Measurements from ENCODE around the gene CARMIL1.

Gene CARMIL1

GRCh38 chr6:25497383-25498040 lies 218.3 kb downstream of the CARMIL1 start:
- in situ Hi-C loops (cut with MboI; ENCODE audit: low sequenced_read_pairs): loop anchor here (10.0 kb wide), 1 partner anchor 223 kb away; the partner anchor contains the start of gene CARMIL1
- no peaks in the 10 kb centered on the region for H3K27me3 ChIP-seq (ENCODE audit: low read depth)
- DNase-seq (ENCODE audit: low spot score in 2 of 2): no peak
- no peaks in the 10 kb centered on the region for H3K36me3 ChIP-seq (replicated peaks)
- H3K4me3 ChIP-seq: no peak overlapping the region
- H3K4me1 ChIP-seq: peaks cover 4% of the 10 kb centered on the region; the same call in 1 of the 2 replicates
- no peaks in the 10 kb centered on the region for H3K9me3 ChIP-seq

DNA sequence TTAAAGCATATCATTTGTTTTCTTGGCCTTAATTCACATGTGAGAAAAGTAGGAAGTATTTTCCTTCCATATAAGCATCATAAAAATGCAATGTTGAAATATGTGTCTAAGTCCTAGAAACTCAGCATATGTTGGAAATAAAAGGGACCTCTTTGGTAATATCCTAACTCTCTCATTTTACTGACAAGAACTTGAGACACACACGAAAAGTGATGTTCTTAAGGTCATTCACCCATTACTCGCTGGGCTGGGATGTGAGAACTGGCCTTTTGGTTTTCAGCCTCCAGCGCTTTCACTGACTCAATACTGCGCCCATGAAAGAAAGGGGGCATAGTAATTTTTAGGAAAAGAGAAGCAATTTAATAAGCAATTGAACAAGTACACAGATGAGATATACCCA lies 219.3 kb downstream of the CARMIL1 start:
- no peaks in the 10 kb centered on the region for H3K36me3 ChIP-seq (replicated peaks)
- in situ Hi-C loops (cut with MboI; ENCODE audit: low sequenced_read_pairs): loop anchor here (10.0 kb wide), 1 partner anchor 224 kb away; the partner anchor contains the start of gene CARMIL1

GRCh38 chr6:25499615-25500235 lies 220.6 kb downstream of the CARMIL1 start:
- in situ Hi-C loops (cut with MboI; ENCODE audit: low sequenced_read_pairs): loop anchor here (10.0 kb wide), 1 partner anchor 225 kb away; the partner anchor contains the start of gene CARMIL1
- H3K4me1 ChIP-seq: peaks cover 10% of the 10 kb centered on the region
- no peak for DNase-seq (ENCODE audit: low spot score in 2 of 2)
- no peaks in the 10 kb centered on the region for H3K27me3 ChIP-seq (ENCODE audit: low read depth)
- no peaks in the 10 kb centered on the region for H3K36me3 ChIP-seq (replicated peaks)
- H3K9me3 ChIP-seq: no peaks in the 10 kb centered on the region
- H3K4me3 ChIP-seq: no peak overlapping the region

More for the DNA sequence above, 219.3 kb downstream of the CARMIL1 start:
- no peak for DNase-seq (ENCODE audit: low spot score in 2 of 2)
- Histone ChIP-seq H3K9me3 (no peaks in the 10 kb centered on the region), H3K27me3 (ENCODE audit: low read depth) (no peaks in the 10 kb centered on the region), H3K4me3 (no peak overlapping the region), H3K4me1 (peaks cover 4% of the 10 kb centered on the region; the same call in 1 of the 2 replicates)

DNA sequence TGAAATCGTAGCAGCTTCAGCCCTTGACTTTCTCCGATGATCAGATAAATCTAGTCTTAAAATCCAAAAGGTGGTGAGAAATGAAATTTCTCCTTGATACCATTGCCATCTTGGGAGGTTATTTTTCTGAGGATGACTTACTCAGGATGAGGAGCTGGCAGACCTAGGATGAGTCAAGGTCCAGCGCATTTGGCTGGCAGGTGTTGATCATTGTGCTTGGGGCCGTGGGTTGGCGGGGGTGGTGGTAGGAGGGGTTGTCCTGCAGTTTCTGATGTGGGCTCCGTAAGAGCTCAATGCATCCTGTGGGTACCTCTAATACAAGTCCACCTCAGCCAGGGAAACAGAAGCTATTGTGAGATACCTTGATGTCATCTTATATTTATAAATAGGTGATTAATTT lies 224.5 kb downstream of the CARMIL1 start:
- Histone ChIP-seq H3K4me1 (peaks cover 19% of the 10 kb centered on the region), H3K4me3 (no peak overlapping the region), H3K27me3 (ENCODE audit: low read depth) (no peaks in the 10 kb centered on the region), H3K9me3 (no peaks in the 10 kb centered on the region), H3K36me3 (replicated peaks) (no peaks in the 10 kb centered on the region)
- DNase-seq (ENCODE audit: low spot score in 2 of 2): no peak
- in situ Hi-C loops (cut with MboI; ENCODE audit: low sequenced_read_pairs): no loop called here

DNA sequence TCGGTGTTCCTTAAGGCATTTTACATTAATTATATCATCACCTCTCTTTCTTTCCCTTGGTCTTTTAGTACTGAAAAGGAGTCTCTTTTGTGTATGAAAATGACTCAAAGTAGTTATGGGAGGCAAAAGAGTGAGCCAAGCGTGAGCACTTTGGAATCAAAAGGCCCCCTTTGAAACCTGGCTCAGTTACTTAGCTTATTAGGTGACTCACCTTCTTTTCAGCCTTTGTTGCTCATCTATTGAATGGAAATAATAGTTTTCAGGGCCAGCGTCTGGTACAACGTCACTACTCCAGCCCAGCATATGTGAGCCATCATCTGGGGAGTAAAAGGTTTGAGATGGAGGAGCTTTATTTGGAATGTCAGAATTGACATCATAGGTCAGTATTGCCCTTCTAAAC lies 225.5 kb downstream of the CARMIL1 start:
- peaks cover 16% of the 10 kb centered on the region for H3K4me1 ChIP-seq
- no peak overlapping the region for H3K4me3 ChIP-seq
- no peaks in the 10 kb centered on the region for H3K9me3 ChIP-seq
- peak; percentile 56 to 88 for DNase-seq (ENCODE audit: low spot score in 2 of 2)
- H3K27me3 ChIP-seq (ENCODE audit: low read depth): no peaks in the 10 kb centered on the region
- no peaks in the 10 kb centered on the region for H3K36me3 ChIP-seq (replicated peaks)
- in situ Hi-C loops (cut with MboI; ENCODE audit: low sequenced_read_pairs): no loop called here

DNA sequence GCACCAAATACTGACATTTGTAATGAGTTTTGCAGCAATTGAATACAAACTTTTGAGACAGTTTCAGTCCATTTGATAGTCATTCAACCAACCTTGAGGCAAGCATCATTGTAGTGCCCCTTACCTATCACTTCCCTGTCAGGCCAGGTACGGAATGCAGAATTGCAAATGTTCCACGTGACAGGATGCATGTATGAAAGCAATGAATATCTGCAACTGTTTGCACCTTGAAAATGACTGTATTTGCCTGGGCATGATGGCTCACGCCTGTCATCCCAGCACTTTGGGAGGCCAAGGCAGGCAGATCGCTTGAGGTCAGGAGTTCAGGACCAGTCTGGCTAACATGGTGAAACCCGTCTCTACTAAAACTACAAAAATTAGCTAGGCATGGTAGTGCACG lies 226.8 kb downstream of the CARMIL1 start:
- Histone ChIP-seq H3K4me1 (peaks cover 18% of the 10 kb centered on the region), H3K27me3 (ENCODE audit: low read depth) (no peaks in the 10 kb centered on the region), H3K36me3 (replicated peaks) (no peaks in the 10 kb centered on the region), H3K9me3 (no peaks in the 10 kb centered on the region), H3K4me3 (no peak overlapping the region)
- in situ Hi-C loops (cut with MboI; ENCODE audit: low sequenced_read_pairs): no loop called here
- DNase-seq (ENCODE audit: low spot score in 2 of 2): no peak

- no peaks in the 10 kb centered on the region for H3K36me3 ChIP-seq (replicated peaks)
- no peak for DNase-seq (ENCODE audit: low spot score in 2 of 2)
- no peak overlapping the region for H3K4me3 ChIP-seq
- in situ Hi-C loops (cut with MboI; ENCODE audit: low sequenced_read_pairs): no loop called here
- H3K4me1 ChIP-seq: peaks cover 18% of the 10 kb centered on the region
- no peaks in the 10 kb centered on the region for H3K27me3 ChIP-seq (ENCODE audit: low read depth)
- no peaks in the 10 kb centered on the region for H3K9me3 ChIP-seq
Measured at GRCh38 chr6:25508051-25508450, 228.9 kb downstream of the CARMIL1 start.

DNA sequence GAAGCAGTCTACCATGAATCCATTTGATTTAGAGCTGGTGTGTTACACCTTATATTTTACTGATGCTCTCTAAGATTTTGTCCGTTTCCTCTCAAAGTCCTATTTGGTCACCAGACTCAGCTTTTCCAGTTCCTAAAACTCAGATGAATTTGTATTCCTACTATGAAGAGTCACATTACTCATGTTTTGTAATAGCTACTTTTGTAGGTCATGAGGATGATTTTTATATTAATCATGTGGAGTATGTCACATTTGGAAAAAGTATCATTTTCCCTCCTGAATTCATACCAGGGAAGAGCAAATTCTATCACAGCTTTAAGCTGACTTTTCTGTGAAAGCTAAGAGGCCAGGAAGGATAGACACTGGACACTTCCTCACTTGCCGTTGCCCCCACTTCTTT lies 232.2 kb downstream of the CARMIL1 start:
- in situ Hi-C loops (cut with MboI; ENCODE audit: low sequenced_read_pairs): no loop called here
- peaks cover 7% of the 10 kb centered on the region for H3K4me1 ChIP-seq
- H3K27me3 ChIP-seq (ENCODE audit: low read depth): no peaks in the 10 kb centered on the region
- no peak overlapping the region for H3K4me3 ChIP-seq
- no peaks in the 10 kb centered on the region for H3K9me3 ChIP-seq
- no peaks in the 10 kb centered on the region for H3K36me3 ChIP-seq (replicated peaks)
- DNase-seq (ENCODE audit: low spot score in 2 of 2): no peak

DNA sequence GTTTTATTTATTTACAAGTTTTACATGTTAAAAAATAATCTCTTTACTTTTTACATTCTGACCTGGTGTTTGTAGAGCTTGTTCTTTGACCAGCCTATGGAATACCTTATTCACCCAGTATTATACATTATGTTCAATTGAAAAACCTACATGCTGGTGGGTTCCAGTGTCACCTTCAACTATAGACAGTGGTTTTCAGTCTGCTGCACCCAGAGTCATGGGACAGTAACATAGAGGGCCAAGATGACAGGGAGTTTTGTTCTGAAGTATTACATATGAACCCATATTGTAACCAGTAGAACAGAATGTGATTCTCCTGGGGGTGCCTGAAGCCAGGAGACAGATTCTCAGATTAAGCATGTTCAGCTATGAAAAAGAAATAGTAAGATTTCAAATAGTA lies 233.4 kb downstream of the CARMIL1 start:
- H3K9me3 ChIP-seq: no peaks in the 10 kb centered on the region
- peaks cover 7% of the 10 kb centered on the region for H3K36me3 ChIP-seq (replicated peaks)
- peaks cover 4% of the 10 kb centered on the region; the same call in 1 of the 2 replicates for H3K4me1 ChIP-seq
- in situ Hi-C loops (cut with MboI; ENCODE audit: low sequenced_read_pairs): no loop called here
- no peaks in the 10 kb centered on the region for H3K27me3 ChIP-seq (ENCODE audit: low read depth)
- H3K4me3 ChIP-seq: no peak overlapping the region
- DNase-seq (ENCODE audit: low spot score in 2 of 2): no peak

- DNase-seq (ENCODE audit: low spot score in 2 of 2): no peak
- in situ Hi-C loops (cut with MboI; ENCODE audit: low sequenced_read_pairs): no loop called here
Measured at GRCh38 chr6:25519856-25520255, 240.7 kb downstream of the CARMIL1 start.

GRCh38 chr6:25524542-25524941 lies 245.4 kb downstream of the CARMIL1 start:
- Histone ChIP-seq H3K27me3 (ENCODE audit: low read depth) (no peaks in the 10 kb centered on the region), H3K36me3 (replicated peaks) (no peaks in the 10 kb centered on the region), H3K4me3 (no peak overlapping the region), H3K9me3 (no peaks in the 10 kb centered on the region), H3K4me1 (no peaks in the 10 kb centered on the region)
- in situ Hi-C loops (cut with MboI; ENCODE audit: low sequenced_read_pairs): no loop called here
- no peak for DNase-seq (ENCODE audit: low spot score in 2 of 2)

More at GRCh38 chr6:25519856-25520255, 240.7 kb downstream of the CARMIL1 start:
- no peak overlapping the region for H3K4me3 ChIP-seq
- no peaks in the 10 kb centered on the region for H3K27me3 ChIP-seq (ENCODE audit: low read depth)
- H3K36me3 ChIP-seq (replicated peaks): peaks cover 7% of the 10 kb centered on the region
- no peaks in the 10 kb centered on the region for H3K9me3 ChIP-seq
- H3K4me1 ChIP-seq: no peaks in the 10 kb centered on the region

- DNase-seq (ENCODE audit: low spot score in 2 of 2): no peak
- H3K4me3 ChIP-seq: no peak overlapping the region
- no peaks in the 10 kb centered on the region for H3K9me3 ChIP-seq
- H3K4me1 ChIP-seq: no peaks in the 10 kb centered on the region
- H3K36me3 ChIP-seq (replicated peaks): no peaks in the 10 kb centered on the region
- in situ Hi-C loops (cut with MboI; ENCODE audit: low sequenced_read_pairs): no loop called here
- no peaks in the 10 kb centered on the region for H3K27me3 ChIP-seq (ENCODE audit: low read depth)
Measured at GRCh38 chr6:25525078-25525477, 245.9 kb downstream of the CARMIL1 start.

- in situ Hi-C loops (cut with MboI; ENCODE audit: low sequenced_read_pairs): no loop called here
- no peak overlapping the region for H3K4me3 ChIP-seq
- peaks cover 4% of the 10 kb centered on the region for H3K4me1 ChIP-seq
- no peaks in the 10 kb centered on the region for H3K9me3 ChIP-seq
- no peaks in the 10 kb centered on the region; the same call in 1 of the 2 replicates for H3K36me3 ChIP-seq (replicated peaks)
- no peaks in the 10 kb centered on the region for H3K27me3 ChIP-seq (ENCODE audit: low read depth)
- no peak for DNase-seq (ENCODE audit: low spot score in 2 of 2)
Measured at GRCh38 chr6:25534942-25535631, 255.9 kb downstream of the CARMIL1 start.

All from HAP-1 (cell line).